Measurements from ENCODE around the gene PPM1B. TPM values are rescaled to one million over a fixed set of nuclear protein-coding genes. Genes with fewer than 3 reads are reported as not detected.

Gene PPM1B
- total and polyA plus RNA-seq, 10 of the 15 experiments (the other 5 are each of a cell fraction or from before 2014, with no cell fraction given), result 12.5 to 53.4 (median 33.7) TPM

DNA sequence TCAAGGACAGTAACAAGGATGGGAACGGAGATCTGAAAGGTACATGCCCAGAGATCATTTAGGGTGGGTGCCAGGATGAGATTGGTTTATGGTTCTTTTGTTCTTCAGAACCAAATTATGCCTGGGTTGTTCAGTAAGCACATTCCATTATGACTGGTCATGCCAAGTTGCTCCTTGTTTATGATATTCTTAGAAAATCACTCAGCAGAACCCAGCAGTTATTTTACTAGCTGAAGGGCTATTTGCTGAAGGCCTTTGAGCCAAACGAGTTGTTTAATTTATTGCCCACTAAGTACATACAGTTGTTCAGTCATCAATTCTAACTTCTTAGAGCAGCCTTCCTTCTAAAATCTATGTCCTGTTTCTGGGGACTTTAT is 107.2 kb downstream of the PPM1B start:
- H3K9me3 ChIP-seq (replicated peaks; ENCODE audit: control insufficient read depth, insufficient read depth, low read length), result no peaks in the 10 kb centered on the region
- TF ChIP-seq, protein P1, sequence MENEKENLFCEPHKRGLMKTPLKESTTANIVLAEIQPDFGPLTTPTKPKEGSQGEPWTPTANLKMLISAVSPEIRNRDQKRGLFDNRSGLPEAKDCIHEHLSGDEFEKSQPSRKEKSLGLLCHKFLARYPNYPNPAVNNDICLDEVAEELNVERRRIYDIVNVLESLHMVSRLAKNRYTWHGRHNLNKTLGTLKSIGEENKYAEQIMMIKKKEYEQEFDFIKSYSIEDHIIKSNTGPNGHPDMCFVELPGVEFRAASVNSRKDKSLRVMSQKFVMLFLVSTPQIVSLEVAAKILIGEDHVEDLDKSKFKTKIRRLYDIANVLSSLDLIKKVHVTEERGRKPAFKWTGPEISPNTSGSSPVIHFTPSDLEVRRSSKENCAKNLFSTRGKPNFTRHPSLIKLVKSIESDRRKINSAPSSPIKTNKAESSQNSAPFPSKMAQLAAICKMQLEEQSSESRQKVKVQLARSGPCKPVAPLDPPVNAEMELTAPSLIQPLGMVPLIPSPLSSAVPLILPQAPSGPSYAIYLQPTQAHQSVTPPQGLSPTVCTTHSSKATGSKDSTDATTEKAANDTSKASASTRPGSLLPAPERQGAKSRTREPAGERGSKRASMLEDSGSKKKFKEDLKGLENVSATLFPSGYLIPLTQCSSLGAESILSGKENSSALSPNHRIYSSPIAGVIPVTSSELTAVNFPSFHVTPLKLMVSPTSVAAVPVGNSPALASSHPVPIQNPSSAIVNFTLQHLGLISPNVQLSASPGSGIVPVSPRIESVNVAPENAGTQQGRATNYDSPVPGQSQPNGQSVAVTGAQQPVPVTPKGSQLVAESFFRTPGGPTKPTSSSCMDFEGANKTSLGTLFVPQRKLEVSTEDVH (IDR thresholded peaks at IDR 0.05; ENCODE audit: low read depth, partially characterized antibody), result no peak
- TF ChIP-seq MEF2A (IDR thresholded peaks at IDR 0.05; ENCODE audit: insufficient read depth, low read depth, low read length) (no peak), EZH2 (IDR thresholded peaks at IDR 0.05; ENCODE audit: borderline replicate concordance, control insufficient read depth, low read depth, low read length) (no peak), POLR2AphosphoS2 (IDR thresholded peaks at IDR 0.05; ENCODE audit: low read depth, low read length) (no peak), RFX5 (IDR thresholded peaks at IDR 0.05; ENCODE audit: low read depth, low read length) (no peak), ZNF274 (IDR thresholded peaks at IDR 0.05; ENCODE audit: insufficient read depth, insufficient read length) (no peak), SREBF2 (IDR thresholded peaks at IDR 0.05; ENCODE audit: low read length) (no peak), HDGF (IDR thresholded peaks at IDR 0.05) (no peak), KAT2A (conservative IDR thresholded peaks at IDR 0.05; ENCODE audit: control insufficient read depth, low read depth, low read length) (no peak), KDM1A (IDR thresholded peaks at IDR 0.05; ENCODE audit: borderline replicate concordance) (no peak), SUPT20H (IDR thresholded peaks at IDR 0.05; ENCODE audit: borderline replicate concordance, control insufficient read depth, low read depth, low read length) (no peak)
- TF ChIP-seq, protein P2, sequence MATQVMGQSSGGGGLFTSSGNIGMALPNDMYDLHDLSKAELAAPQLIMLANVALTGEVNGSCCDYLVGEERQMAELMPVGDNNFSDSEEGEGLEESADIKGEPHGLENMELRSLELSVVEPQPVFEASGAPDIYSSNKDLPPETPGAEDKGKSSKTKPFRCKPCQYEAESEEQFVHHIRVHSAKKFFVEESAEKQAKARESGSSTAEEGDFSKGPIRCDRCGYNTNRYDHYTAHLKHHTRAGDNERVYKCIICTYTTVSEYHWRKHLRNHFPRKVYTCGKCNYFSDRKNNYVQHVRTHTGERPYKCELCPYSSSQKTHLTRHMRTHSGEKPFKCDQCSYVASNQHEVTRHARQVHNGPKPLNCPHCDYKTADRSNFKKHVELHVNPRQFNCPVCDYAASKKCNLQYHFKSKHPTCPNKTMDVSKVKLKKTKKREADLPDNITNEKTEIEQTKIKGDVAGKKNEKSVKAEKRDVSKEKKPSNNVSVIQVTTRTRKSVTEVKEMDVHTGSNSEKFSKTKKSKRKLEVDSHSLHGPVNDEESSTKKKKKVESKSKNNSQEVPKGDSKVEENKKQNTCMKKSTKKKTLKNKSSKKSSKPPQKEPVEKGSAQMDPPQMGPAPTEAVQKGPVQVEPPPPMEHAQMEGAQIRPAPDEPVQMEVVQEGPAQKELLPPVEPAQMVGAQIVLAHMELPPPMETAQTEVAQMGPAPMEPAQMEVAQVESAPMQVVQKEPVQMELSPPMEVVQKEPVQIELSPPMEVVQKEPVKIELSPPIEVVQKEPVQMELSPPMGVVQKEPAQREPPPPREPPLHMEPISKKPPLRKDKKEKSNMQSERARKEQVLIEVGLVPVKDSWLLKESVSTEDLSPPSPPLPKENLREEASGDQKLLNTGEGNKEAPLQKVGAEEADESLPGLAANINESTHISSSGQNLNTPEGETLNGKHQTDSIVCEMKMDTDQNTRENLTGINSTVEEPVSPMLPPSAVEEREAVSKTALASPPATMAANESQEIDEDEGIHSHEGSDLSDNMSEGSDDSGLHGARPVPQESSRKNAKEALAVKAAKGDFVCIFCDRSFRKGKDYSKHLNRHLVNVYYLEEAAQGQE (IDR thresholded peaks at IDR 0.05; ENCODE audit: low read depth, low read length), result no peak
- TF ChIP-seq, protein P3, sequence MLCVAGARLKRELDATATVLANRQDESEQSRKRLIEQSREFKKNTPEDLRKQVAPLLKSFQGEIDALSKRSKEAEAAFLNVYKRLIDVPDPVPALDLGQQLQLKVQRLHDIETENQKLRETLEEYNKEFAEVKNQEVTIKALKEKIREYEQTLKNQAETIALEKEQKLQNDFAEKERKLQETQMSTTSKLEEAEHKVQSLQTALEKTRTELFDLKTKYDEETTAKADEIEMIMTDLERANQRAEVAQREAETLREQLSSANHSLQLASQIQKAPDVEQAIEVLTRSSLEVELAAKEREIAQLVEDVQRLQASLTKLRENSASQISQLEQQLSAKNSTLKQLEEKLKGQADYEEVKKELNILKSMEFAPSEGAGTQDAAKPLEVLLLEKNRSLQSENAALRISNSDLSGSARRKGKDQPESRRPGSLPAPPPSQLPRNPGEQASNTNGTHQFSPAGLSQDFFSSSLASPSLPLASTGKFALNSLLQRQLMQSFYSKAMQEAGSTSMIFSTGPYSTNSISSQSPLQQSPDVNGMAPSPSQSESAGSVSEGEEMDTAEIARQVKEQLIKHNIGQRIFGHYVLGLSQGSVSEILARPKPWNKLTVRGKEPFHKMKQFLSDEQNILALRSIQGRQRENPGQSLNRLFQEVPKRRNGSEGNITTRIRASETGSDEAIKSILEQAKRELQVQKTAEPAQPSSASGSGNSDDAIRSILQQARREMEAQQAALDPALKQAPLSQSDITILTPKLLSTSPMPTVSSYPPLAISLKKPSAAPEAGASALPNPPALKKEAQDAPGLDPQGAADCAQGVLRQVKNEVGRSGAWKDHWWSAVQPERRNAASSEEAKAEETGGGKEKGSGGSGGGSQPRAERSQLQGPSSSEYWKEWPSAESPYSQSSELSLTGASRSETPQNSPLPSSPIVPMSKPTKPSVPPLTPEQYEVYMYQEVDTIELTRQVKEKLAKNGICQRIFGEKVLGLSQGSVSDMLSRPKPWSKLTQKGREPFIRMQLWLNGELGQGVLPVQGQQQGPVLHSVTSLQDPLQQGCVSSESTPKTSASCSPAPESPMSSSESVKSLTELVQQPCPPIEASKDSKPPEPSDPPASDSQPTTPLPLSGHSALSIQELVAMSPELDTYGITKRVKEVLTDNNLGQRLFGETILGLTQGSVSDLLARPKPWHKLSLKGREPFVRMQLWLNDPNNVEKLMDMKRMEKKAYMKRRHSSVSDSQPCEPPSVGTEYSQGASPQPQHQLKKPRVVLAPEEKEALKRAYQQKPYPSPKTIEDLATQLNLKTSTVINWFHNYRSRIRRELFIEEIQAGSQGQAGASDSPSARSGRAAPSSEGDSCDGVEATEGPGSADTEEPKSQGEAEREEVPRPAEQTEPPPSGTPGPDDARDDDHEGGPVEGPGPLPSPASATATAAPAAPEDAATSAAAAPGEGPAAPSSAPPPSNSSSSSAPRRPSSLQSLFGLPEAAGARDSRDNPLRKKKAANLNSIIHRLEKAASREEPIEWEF (IDR thresholded peaks at IDR 0.05; ENCODE audit: insufficient replicate concordance, low read depth, low read length), result no peak
- H3K27ac ChIP-seq (ENCODE audit: control insufficient read depth, insufficient read depth), result no peak overlapping the region
- no peaks in the 10 kb centered on the region for H3K4me1 ChIP-seq (ENCODE audit: control insufficient read depth, insufficient read depth, low read length)
- in situ Hi-C loops (cut with MboI), result no loop called here
- no peak overlapping the region for H2AFZ ChIP-seq (ENCODE audit: control insufficient read depth, low read depth, low read length)
- DNase-seq (ENCODE audit: low read depth, low spot score) (no peak), FAIRE-seq (no peak), ATAC-seq (no peak)
- H3K79me2 ChIP-seq (ENCODE audit: control insufficient read depth, insufficient read depth, low read length), result no peaks in the 10 kb centered on the region
- 23% methylated on average over 2 of the region's 2 CpGs for WGBS (ENCODE audit: insufficient coverage, insufficient replicate concordance, low lambda C conversion rate, missing lambda C conversion rate)
- H3K36me3 ChIP-seq (ENCODE audit: control insufficient read depth in 2 of 2, insufficient read depth in 2 of 2, low read length in 1 of 2), result no peaks in the 10 kb centered on the region
- H4K20me1 ChIP-seq (ENCODE audit: control insufficient read depth, insufficient read depth), result no peaks in the 10 kb centered on the region
- BruUV-seq (replicated peaks), result no TSS peak
- H3K9ac ChIP-seq (ENCODE audit: control insufficient read depth, insufficient read depth, low read length), result no peak overlapping the region
- RAD21 ChIA-PET (ENCODE audit: unreplicated experiment), result no interaction called here
- POLR2A ChIA-PET, result no interaction called here
- intact Hi-C loops (cut with micrococcal nuclease; ENCODE audit: unreplicated experiment), result no loop called here
- SMC1A ChIA-PET (ENCODE audit: uncharacterized antibody, unreplicated experiment), result no interaction called here
- CTCF ChIA-PET, result interaction anchor here (0.6 to 1.5 kb wide), 3 partner anchors 9 to 30 kb away, joined by 3 read pairs; no protein-coding TSS in a partner anchor
- H3K4me2 ChIP-seq (ENCODE audit: control insufficient read depth, insufficient read depth), result no peak overlapping the region
- H3K4me3 ChIP-seq, result no peak overlapping the region
- H3K27me3 ChIP-seq (replicated peaks in 1 of 2; ENCODE audit: control insufficient read depth in 2 of 2, insufficient read depth in 2 of 2, low read length in 1 of 2), result no peaks in the 10 kb centered on the region

Measured in GM12878 (cell line).